Inferior parietal cortex (tissue), 1 donor: ENCODE data around the gene PSTPIP1.

Source experiments
- DNase-seq: peaks from one replicate; pipeline ENCODE4 v3.0.0-alpha.2; 2016; ENCODE audit errors: extremely low spot score

Gene PSTPIP1

DNA sequence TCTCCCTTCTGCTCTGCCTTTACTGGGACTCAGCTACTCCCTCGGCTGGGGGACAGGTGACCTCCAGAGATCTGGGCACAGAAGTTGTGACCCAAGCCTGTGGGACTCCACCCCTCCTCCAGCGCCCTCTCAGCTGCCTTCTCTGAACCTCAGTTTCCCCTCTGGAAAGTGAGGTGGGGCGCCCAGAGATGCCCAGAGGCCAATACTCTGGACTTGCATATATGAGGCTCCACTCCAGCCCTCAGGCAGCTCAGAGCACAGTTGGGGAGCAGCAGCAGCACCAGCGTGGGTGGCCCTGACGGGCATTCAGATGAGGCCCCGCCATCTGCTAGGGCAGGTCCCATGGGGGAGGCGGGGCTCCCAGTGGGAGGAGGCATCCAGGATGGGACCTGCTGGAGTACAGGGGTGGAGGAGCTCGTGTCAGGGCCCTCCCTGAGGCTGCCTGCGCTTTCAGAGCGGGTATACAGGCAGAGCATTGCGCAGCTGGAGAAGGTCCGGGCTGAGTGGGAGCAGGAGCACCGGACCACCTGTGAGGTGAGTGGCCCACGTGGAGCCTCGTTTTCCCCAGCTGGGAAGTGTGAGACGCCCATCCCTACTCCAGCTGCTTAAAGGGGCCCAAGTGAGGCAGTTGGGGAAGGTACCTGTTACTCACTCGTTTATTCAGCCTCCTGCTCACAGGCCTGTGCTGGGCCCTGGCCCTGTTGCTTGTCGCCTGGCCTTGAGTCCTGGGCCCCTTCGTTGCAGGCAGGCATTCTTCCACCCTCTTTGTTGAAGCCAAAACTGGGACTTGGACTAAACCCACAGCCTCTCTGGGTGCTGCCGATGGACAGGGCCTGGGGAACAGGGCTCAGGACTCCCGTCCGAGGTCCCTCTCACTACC is 35.4 kb downstream of the PSTPIP1 start:
- DNase-seq, result no peak

DNA sequence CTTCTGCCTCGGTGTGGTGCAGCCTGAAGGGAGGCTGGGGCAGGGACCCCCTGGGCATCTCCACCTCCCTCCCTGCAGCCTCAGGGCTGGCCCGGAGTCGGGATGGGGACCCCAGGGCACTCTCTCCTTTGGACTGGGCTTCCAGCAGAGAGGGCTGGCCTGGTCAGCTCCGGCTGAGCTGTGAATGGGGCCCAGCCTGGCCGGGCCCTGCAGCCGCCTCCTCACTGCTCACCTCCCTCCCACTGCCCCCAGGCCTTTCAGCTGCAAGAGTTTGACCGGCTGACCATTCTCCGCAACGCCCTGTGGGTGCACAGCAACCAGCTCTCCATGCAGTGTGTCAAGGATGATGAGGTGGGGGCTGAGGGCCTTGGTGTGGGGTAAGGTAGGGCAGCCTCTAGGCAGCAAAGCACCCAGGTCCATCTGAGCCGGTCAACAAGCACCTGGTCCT is 36.0 kb downstream of the PSTPIP1 start:
- no peak for DNase-seq

DNA sequence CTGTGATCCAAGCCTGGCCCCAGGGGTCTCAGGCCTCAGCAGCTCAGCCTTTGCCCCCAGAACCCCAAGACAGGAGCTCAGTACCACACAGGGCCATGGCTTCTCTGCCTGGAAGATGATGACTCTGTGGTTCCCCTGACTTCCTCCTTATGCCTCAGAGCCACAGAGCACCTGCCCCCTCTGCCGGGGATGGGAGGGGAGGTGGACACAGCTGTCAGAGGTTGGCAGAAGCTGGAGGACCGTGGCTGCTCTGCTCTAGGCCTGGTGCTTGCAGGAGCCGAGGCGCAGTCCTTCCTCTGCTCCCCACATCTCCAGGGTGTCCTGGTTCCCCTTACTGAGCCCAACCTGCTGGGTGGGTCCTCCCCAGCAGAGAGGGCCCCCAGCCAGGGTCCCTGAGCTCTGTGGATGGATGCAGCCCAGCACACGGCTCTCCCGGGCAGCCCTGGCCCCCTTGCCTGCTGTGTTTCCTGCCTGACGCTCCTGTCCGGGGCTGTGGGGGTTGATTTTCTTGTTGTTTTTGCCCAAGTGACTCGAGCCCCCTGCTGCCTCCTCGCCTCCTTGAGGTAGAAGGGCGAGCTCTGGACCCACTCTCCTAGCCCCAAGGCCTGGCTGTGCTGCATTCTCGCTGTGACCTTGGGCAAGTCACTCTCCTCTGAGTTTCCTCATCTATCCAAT is 36.6 kb downstream of the PSTPIP1 start:
- DNase-seq, result no peak

DNA sequence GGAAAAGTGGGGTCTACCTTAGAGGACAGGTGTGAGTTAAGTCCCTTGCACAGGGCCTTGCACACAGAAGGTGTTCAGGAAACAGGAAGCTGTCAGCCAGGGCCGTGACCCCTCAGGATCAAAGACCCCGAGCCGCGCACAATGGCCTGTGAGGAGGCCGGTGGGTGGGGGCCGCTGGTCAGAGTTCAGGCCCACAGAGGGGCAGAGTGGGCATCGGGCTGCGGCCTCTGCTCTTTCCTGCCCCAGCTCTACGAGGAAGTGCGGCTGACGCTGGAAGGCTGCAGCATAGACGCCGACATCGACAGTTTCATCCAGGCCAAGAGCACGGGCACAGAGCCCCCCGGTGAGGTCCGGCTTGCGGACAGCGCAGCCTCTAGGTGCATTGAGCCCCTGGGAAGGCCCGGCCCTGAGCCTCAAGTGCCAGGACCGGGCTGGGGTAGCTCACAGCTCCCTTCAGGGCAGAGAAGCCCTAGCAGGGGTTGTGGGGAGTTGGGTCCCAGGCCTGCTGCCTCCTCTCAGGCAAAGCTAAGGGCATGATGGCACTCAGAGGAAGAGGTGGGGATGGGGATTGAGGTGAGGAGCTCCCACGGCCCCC is 37.2 kb downstream of the PSTPIP1 start:
- DNase-seq, result no peak

DNA sequence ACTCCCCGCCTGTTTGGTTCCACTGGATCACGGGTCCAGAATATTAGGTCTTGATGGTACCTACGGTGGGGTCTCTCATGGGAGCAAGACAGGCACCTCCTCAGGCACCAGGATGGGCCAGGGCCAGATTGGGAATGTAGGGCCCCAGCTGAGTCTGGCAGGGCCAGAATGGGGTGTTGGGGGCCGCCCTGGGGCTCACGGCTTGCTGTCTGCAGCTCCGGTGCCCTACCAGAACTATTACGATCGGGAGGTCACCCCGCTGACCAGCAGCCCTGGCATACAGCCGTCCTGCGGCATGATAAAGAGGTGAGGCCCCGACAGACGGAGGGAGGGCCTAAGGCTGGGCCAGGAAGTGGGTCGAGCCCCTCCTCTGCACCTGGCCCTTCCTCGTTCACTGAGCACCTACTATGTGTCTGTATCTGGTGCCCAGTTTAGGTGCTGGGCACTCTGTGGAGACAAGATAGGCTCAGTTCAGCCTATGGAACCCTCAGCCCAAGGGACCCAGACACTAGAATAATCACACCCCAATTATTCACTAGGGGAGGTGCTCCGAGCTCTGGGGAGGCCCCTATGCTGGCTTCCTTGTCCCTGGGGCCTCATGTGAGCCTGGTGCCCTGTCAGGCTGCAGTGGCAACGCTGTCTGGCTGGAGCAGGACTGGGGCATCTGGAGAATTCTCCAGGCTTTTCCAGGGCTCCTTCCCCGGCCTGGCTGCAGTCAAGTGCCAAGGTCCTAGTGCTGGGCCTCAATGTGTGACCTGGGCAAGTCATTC is 37.9 kb downstream of the PSTPIP1 start:
- DNase-seq, result no peak

DNA sequence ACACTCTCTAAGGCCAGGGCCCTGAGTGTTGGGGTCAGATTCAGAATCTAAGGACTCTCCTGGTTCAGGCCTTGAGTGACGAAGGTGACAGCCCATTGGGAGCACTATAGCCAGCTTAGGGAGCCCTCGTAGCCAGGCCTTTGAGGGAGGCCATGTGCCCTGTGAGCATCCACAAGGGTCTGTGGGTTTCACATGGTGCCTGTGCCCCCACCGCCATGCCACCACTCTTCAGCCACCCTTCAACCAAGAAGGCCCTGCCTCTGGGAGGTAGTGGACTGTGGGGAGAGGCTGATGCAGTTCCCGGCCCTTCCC is 38.4 kb downstream of the PSTPIP1 start:
- DNase-seq, result no peak

DNA sequence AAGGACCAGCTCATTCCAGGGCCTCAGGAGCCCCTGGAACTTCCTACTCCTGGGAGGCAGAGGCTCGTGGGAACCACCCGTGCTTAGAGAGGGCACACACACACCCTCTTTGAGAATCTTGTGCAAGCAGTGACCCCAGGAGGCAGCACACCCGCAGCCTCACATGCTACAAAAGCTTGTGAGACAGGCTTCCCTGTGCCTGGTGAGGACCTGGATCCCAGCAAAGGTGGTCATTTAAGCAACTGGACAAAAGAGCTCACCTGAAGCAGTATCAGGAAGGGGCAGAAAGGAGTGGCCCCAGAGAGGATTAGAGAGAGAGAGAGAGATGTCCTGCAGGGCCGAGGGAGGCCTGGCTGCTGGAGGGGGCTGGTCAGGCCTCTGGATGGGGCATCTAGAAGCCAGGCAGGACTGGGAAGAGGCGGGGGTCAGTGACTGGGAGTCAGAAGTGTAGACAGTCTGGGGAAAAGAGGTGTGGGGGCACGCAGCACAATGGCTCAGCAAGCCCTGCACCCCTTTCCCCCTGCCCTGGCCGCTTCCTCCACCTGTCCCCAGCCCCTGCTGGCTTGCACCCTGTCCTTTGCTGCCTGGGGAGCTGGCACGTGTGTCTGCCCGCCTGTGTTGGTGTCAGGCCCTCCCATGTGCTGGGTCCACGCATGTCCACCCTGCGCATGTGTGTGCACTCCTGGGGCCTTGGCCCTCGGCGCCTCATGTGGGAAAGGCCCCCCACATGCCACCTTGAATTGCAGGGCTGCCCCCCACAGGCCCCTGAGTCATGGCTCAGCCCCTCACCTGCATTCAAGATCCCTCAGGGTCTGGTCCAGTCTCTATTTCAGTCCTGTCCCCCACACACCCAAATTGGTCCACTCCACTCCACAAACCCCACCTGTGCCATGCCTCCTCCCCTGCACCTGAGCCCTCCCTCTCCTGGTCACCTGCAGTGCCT is 39.1 kb downstream of the PSTPIP1 start:
- no peak for DNase-seq

DNA sequence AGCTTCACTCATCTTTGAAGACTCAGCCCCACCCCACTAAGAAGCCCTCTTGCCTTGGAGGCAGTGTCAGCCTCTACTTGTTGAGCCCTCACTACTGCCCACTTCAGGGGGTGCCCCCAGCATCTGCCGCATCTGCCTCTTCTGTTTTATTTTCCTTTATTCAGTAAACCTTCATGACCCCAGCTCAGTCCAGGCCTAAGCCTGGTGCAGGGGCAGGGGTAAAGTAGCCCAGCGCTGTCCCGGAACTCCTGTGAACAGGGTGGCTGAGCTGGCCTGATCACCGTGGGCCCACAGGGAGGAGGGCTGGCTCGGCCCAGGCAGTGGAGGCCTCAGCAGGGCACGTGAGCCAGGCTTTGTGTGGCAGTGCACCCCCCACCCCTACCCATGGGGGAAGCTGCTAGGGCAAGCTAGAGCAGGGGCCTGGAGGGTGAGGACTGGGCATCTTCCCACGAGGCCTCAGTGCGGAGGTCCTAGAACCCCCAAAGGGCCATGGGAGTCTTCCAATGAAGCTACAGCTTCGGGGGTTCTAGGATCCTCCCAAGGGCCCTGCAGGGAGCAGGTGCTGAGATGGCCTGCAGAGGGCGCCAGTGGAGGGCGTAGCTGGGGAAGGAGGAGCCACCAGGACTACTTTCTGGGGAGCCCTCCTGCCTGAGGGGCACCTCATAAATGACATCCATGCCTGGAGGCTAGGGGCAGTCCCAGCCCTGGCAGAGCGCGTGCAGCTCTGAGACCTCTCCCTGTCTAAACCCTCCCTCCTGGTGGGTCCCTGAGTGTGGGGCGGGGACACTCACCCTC is 40.0 kb downstream of the PSTPIP1 start:
- peak; percentile 22 for DNase-seq

DNA sequence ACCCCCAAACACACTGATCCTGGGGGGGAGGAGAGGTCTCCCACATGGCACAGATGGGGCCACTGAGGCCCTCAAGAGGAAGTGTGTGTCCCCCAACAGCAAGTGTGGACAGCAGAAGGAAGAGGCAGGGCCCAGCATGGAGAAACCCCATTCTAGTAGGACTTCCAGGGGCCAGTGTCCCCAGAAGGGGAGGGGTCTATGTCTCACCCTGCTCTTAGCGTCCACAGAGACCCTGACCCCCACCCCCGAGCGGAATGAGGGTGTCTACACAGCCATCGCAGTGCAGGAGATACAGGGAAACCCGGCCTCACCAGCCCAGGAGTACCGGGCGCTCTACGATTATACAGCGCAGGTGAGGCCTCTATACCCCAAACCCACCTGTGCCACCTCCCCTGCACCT is 40.7 kb downstream of the PSTPIP1 start:
- DNase-seq, result no peak

DNA sequence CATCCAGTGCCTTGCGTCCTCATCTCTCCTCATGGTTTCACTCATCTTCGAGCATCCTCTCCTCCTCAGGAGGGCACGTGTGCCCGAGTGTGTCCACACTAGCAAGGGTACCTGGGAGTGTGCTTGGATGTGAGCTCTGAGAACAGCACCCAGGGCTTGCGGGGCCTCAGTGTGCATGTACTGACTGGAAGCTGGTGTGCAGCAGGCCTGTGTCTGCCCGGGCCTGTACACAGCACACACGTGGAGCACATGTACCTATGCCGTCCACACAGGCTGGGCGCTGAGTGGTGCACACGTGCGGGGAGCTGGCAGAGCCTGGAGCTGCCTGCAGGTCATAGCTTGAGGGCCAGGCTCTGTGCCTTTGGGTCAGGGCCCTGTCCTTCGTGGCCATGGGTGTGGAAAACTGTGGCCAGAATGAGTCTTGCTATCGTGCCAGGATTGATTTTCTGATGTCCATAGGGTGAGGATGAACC is 41.1 kb downstream of the PSTPIP1 start:
- DNase-seq, result no peak

DNA sequence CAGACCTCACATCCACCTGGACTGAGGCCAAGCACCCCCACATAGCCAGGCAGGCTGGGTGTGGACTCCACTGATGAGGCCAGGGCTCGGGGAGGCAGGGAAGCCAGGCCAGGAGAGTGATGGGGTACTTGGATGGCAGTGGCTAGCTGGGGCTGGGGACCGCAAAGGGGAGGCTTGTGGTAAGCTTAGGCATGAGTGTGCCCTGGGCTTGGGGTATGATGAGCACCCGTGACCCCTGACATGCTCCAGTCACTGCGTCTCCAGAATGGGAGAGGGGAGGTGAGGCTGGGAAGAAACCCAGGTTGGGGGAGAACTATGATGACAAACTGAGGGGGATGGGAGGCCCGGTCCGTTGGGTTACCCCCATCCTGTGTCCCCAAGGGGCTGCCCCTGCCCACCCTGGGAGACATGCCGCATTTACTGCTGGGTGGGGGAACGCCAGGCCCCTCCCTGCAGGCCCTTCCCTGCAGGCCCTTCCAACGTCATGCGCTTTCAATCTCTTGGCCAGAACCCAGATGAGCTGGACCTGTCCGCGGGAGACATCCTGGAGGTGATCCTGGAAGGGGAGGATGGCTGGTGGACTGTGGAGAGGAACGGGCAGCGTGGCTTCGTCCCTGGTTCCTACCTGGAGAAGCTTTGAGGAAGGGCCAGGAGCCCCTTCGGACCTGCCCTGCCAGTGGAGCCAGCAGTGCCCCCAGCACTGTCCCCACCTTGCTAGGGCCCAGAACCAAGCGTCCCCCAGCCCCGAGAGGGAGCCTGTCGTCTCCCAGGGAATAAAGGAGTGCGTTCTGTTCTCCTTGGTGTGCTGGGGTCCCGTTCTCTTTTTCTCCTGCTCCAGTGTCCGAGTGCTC is 41.8 kb downstream of the PSTPIP1 start:
- no peak for DNase-seq

DNA sequence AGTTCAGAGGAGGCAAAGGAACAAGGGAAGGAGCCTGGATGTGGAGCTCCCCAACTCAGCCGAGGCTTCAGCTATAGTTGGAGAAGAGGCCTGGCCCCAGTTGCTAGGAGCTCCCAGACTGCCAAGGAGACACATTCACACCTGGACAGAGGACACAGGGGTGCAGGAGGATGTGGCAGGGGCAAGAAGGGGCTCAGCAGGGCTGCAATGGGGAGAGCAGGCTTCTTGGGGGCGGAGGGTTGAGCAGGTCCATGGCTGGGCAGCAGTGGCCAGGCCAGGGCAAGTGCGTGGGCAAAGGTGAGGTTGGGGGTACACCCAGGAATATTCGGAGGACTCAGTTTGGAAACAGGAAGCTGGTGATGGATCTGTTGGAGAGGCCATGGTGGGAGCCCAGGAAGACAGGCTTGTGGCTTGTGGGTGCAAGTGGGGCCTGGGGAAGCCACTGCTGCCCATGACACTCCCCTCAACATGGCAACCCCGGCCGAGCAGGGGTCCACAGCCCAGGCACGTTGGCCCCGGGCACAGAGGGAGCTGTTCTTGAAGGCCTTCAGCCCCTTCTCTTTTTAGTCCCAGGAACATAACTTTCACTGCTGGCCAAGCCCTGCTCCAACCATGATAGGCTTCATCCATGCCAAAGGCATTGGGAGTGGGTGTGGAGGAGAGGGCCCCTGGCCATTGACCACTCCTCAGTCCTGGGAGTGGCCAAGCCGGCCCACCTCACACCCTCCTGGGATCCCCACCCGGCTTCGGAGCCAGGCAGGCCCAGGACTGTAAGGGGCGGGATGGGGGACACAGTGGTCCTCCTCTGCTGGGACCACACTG is 42.7 kb downstream of the PSTPIP1 start:
- no peak for DNase-seq

DNA sequence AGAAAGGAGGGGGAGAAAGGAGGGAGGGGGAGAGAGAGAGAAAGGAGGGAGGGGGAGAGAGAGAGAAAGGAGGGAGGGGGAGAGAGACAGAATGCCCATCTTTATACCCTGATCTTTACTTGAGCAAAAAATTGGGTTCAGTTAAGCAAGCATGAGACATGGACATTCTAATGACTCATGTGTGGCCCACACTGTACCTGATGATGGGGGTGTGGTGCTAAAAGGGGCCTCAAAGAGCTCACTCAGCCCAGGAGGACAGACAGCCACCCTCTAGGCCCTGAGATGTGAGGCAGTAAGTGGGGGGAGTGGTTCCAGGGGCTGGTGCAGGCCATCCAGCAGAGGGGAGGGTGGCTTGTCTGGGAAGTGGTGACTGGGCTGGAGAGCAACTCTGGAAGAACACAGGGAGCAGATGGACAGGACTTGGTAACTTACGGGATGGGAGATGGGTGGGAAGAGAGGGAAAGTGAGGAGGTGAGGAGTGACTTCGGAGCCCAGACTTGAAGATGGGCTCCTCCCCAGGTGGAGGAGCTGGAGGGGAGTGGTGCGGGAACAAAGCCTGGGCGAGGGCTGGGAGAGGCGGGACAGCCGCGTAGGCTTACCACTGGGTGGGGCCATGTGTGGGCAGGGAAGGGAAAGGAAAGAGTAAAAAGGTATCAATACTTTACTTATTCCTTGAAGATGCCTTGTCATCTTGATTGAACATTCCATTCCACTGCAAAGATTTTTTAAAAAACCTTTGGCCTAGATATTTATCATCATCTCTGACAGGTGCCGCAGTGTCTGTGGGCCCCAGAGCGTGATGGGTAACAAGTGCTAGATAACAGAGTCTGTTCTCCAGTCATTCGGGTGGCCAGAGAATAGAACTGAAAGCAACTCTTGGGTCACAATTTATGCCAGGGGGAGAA is 43.6 kb downstream of the PSTPIP1 start:
- DNase-seq, result no peak

DNA sequence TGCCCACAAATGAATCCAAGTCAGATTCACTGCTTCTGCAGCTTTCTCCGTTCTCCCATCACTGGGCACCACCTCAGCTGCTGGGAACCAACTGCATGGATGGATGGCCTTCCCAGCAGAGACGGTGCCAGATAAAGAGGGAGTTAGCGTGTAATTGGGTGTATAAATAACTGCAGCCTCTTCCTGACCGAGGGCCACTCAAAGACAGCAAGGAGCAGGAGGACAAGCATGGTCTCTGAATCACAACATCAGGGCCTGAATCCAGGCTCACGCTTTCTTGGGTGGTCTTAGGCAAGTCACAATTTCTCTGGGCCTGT is 44.2 kb downstream of the PSTPIP1 start:
- no peak for DNase-seq

DNA sequence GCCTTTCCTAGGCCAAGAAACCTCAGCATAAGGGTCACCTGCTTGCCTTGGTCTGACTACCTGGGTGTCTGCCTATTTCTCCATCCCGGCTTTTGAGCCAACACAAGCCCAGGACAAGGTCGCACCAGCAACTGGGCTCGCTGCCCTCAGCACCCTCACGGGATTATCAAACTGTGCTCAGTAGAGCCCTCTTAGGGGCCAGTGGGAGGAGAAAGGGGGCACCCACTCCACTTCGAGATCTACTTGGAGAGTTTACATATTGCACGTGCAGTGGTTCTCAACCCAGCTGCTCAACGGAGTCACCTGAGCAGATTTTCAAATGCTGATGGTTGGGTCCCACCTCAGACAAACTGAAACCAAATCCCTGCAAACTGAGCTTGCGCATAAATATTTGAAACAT is 44.9 kb downstream of the PSTPIP1 start:
- DNase-seq, result no peak

DNA sequence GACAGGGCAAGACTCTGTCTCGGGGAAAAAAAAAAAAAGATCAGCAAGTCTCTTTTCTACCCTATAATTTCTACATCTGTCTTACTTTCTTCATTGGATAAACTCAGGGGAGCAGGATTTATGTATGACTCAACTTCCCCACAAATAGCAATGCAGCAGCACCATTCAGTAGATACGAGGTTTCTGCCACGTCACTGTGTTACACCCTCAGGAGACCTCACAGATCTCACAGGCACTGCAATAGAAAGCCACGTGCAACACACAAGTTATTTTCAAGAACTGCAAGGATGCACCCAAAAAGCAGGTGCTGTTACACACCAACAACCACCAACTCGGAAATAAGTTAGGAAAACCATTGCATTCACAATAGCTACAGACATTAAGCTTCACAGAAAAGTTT is 45.7 kb downstream of the PSTPIP1 start:
- no peak for DNase-seq

DNA sequence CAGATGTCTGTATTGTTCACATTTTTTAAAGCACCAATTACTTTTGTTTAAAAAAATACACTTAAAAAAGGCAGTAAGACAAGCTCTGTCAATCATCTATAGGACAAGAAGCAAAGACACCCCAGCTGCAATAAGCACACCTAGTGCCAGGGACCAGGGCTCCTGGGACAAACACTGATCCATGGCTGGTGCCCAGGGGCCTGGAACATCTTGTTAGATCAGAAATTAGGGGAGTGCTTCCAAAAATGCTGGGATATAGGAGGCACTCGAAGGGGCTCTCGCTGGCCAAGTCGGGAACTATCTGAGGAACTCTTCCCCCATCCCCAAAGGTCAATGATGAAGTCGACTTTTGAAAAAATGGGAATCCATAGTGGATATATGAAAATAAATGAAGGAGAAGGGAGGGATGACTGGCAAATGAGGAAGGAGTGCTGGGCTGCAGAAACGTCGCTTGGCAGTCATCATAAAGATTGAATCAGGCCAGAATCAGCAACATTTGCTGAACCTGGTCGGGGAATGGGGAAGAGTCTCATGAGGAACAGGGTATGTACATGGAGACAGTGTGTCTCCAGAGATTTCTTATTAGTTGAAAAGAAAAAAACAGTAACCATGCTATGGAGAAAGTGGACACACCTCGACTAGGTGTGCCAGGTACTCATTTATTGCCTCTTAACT is 47.5 kb downstream of the PSTPIP1 start:
- no peak for DNase-seq
